Adrenal gland (tissue), 12 donors: Measurements from ENCODE around the gene DCAF17. TPM values are rescaled to one million over a fixed set of nuclear protein-coding genes. Genes with fewer than 3 reads are reported as not detected.

Source experiments
- DNase-seq, 7 donors: peaks; one replicate each; pipeline ENCODE4 v3.0.0-alpha.2; 2019 to 2020
- H3K27ac ChIP-seq, 5 donors: fragments of 200-600 bp; sonication (generic) in 4 of 5; 1 replicate in 3 of 5; 2 replicates in 2 of 5; pipeline versions ENCODE4 v1.5.1 to v1.8.0; 2016 to 2020; ENCODE audit warnings: mild to moderate bottlenecking in 1 of 5
- H3K27me3 ChIP-seq: fragments of 200-600 bp; 2 replicates; pipeline ENCODE4 v1.8.0; 2021
- H3K36me3 ChIP-seq, 2 donors: fragments of 200-600 bp; replicated peaks in 1 of 2; 1 replicate in 1 of 2; 2 replicates in 1 of 2; pipeline versions ENCODE4 v1.5.1 to v1.8.0; 2018 to 2022
- H3K4me1 ChIP-seq, 2 donors: fragments of 200-600 bp; replicated peaks in 1 of 2; 1 replicate in 1 of 2; 2 replicates in 1 of 2; pipeline versions ENCODE4 v1.5.1 to v1.8.0; 2018 to 2021
- H3K4me3 ChIP-seq, 4 donors: fragments of 200-600 bp; sonication (generic) in 3 of 4; one replicate each; pipeline ENCODE4 v1.5.1; 2016 to 2018
- H3K9me3 ChIP-seq, 3 donors: fragments of 200-600 bp; sonication (generic) in 1 of 3; replicated peaks in 1 of 3; 1 replicate in 2 of 3; 2 replicates in 1 of 3; pipeline versions ENCODE4 v1.5.1 to v1.8.0; 2016 to 2021
- POLR2A ChIP-seq, 2 donors: fragments of 450-650 bp; IDR thresholded peaks; one replicate each; pipeline ENCODE4 v1.6.1; 2017; ENCODE audit warnings: antibody characterized with exemption in 2 of 2, mild to moderate bottlenecking in 2 of 2, moderate library complexity in 1 of 2
- WGBS, 4 donors: extraction: QIAGEN DNeasy Blood & Tissue Kit in 2 of 4; methylation state at CpG; one replicate each; pipeline versions ENCODE4 v1.1.5 to v1.1.7; 2013 to 2017; 5-methylcytosine and 5-hydroxymethylcytosine counted together
- intact Hi-C, 2 donors: fragments of 100-400 bp; cut with DNase I; formaldehyde crosslinking; loops; one replicate each; pipeline versions ENCODE4 v1.14.1 to v1.15.0; 2022 to 2023
- polyA plus RNA-seq, 3 donors: library from polyadenylated mRNA; stranded (reverse); fragments of 200-250 nt in 2 of 3; fragments of 350-450 nt in 1 of 3; fragmentation: Illumina TruSeq in 1 of 3; extraction: RNeasy Lipid Tissue Mini Kit (QIAGEN cat#74804) in 1 of 3; gene quantifications; one replicate each; pipeline ENCODE4 v1.2.3, GENCODE V29; 2013 to 2014
- total RNA-seq, 9 donors: library from RNA; depleted of rRNA in 4 of 9; stranded (reverse); fragments of >200 nt in 4 of 9; fragments of 120-200 nt in 1 of 9; fragmentation: NEBNext Ultra II Directional in 1 of 9; extraction: Animal tissue kit (Norgen Biotek cat#: 25700) in 1 of 9; gene quantifications; one replicate each; pipeline versions ENCODE4 v1.1.0 to v1.2.4, GENCODE V29; 2013 to 2023
- TF ChIP-seq, protein P1 (sequence below), 6 experiments: fragments of 450-650 bp in 4 of 6; fragments of 200-600 bp in 2 of 6; sonication (generic) in 1 of 6; IDR thresholded peaks; 1 replicate in 5 of 6; 2 replicates in 1 of 6; pipeline versions ENCODE4 v1.5.1 to v1.8.0; 2016 to 2021; ENCODE audit warnings: antibody characterized with exemption in 6 of 6, mild to moderate bottlenecking in 2 of 6, moderate library complexity in 1 of 6
- donor health status: healthy with polysubstance abuse.
- donor health status: Bipolar disorder and iron deficiency.
- donor health status: DM: yes; HTN: yes; CAD: no.
- donor health status: DM: no; HTN: no; CAD: no.
- donor health status: DM: no; HTN: no; CAD: no.
- donor health status: DM: yes; HTN: yes; CAD: no.

Gene DCAF17
- total and polyA plus RNA-seq, 12 donors, result 2.6 to 21.9 (median 15.9) TPM

DNA sequence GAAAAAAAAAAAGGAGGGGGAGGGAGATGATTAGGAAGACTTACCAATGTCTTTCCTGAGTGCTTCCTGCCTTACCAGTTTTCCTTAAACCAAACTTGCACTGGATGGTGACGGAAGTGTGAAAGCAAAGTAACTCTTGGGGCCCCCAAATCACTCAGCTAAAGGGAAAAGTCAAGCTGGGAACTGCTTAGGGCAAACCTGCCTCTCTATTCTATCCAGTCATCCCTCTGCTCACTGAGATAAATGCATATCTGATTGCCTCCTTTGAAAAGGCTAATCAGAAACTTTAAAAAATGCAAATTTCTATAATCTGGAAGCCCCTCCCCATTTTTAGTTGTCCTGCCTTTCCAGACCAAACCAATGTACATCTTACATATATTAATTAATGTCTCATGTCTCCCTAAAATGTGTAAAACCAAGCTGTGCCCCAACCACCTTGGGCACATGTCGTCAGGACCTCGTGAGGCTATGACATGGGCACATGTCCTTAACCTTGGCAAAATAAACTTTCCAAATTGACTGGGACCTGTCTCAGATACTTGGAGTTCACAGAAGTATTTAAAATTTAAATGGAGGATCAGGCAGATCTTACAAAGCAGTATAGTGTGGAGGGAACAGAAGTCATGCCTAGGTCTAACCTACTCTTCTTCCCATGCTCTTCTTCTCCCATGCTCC is 81.0 kb downstream of the DCAF17 start:
- H3K4me1 ChIP-seq, result peaks cover 19 to 22% of the 10 kb centered on the region in 2 donors
- no peak for TF ChIP-seq POLR2A (IDR thresholded peaks at IDR 0.05)
- TF ChIP-seq, protein P1, sequence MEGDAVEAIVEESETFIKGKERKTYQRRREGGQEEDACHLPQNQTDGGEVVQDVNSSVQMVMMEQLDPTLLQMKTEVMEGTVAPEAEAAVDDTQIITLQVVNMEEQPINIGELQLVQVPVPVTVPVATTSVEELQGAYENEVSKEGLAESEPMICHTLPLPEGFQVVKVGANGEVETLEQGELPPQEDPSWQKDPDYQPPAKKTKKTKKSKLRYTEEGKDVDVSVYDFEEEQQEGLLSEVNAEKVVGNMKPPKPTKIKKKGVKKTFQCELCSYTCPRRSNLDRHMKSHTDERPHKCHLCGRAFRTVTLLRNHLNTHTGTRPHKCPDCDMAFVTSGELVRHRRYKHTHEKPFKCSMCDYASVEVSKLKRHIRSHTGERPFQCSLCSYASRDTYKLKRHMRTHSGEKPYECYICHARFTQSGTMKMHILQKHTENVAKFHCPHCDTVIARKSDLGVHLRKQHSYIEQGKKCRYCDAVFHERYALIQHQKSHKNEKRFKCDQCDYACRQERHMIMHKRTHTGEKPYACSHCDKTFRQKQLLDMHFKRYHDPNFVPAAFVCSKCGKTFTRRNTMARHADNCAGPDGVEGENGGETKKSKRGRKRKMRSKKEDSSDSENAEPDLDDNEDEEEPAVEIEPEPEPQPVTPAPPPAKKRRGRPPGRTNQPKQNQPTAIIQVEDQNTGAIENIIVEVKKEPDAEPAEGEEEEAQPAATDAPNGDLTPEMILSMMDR (IDR thresholded peaks at IDR 0.05), result no peak
- 79 to 89% (median 84%) methylated on average over 3 of the region's 3 CpGs for WGBS, 4 donors
- no peaks in the 10 kb centered on the region for H3K9me3 ChIP-seq
- no peak overlapping the region for H3K4me3 ChIP-seq
- H3K27me3 ChIP-seq, result no peaks in the 10 kb centered on the region
- H3K36me3 ChIP-seq, result no peaks in the 10 kb centered on the region
- intact Hi-C loops, result no loop called here
- DNase-seq, result no peak
- no peak overlapping the region for H3K27ac ChIP-seq

DNA sequence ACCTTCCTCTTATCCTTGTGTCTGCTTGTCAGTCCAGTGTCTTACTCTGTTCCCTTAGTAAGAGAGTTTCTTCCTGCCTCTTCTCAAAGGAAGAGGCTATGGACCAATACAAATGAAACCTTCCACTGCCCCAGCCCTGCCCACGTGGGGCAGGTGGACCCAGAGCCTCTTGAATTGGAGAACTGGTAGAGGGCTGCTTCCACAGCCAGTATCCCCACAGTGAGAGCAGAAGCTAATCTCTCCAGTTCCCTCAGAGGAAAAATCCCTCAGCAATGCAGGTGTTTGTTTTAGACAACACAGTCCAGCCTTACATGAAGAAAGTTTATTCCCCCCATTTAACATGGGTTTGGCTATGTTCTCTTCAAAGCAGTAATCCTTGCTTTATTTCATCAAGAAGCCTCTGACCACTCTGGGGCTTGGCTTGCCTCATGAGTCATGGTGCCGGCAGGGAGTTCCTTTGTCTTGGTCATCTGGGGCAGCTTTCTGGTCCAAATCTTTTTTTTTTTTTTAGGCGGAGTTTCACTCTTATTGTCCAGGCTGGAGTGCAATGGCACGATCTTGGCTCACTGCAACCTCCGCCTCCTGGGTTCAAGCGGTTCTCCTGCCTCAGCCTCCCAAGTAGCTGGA is 81.8 kb downstream of the DCAF17 start:
- no peak overlapping the region for H3K27ac ChIP-seq
- WGBS, 4 donors, result 49 to 69% (median 63%) methylated on average over 6 of the region's 6 CpGs
- H3K9me3 ChIP-seq, result no peaks in the 10 kb centered on the region
- TF ChIP-seq, protein P1 (IDR thresholded peaks at IDR 0.05), result no peak
- no peak for TF ChIP-seq POLR2A (IDR thresholded peaks at IDR 0.05)
- DNase-seq, result peak in 6 of 7 donors; percentile 68 to 84 (median 74)
- no peaks in the 10 kb centered on the region for H3K36me3 ChIP-seq
- H3K4me1 ChIP-seq, result peaks cover 19 to 22% of the 10 kb centered on the region in 2 donors
- intact Hi-C loops, result no loop called here
- no peak overlapping the region for H3K4me3 ChIP-seq
- H3K27me3 ChIP-seq, result no peaks in the 10 kb centered on the region

DNA sequence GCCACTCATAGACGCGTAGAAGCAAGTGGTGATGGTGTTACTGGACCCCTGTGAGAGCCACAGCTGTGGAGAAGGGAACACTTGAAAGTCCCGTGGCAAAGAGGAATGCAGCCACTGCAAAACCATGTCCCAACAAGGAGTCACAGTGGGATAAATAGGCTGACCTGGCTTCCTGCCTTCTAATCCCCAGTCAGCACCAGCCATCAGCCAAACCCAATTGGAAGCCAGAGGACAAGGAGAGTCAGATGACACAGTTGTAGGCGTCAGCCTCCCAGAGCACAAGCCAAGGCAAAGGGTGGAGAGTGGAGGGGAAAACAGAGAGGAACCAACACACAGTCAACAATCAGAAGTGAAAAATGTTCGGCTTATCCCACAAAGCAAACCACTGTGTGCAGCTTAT is 82.8 kb downstream of the DCAF17 start:
- H3K27me3 ChIP-seq, result no peaks in the 10 kb centered on the region
- H3K4me3 ChIP-seq, result no peak overlapping the region
- no peaks in the 10 kb centered on the region for H3K36me3 ChIP-seq
- no peaks in the 10 kb centered on the region for H3K9me3 ChIP-seq
- H3K4me1 ChIP-seq, result peaks cover 15 to 21% of the 10 kb centered on the region in 2 donors
- intact Hi-C loops, result no loop called here
- no peak overlapping the region for H3K27ac ChIP-seq
- DNase-seq, result no peak
- 87 to 95% (median 92%) methylated on average over 5 of the region's 5 CpGs for WGBS, 4 donors
- TF ChIP-seq, protein P1 (IDR thresholded peaks at IDR 0.05), result no peak
- no peak for TF ChIP-seq POLR2A (IDR thresholded peaks at IDR 0.05)

DNA sequence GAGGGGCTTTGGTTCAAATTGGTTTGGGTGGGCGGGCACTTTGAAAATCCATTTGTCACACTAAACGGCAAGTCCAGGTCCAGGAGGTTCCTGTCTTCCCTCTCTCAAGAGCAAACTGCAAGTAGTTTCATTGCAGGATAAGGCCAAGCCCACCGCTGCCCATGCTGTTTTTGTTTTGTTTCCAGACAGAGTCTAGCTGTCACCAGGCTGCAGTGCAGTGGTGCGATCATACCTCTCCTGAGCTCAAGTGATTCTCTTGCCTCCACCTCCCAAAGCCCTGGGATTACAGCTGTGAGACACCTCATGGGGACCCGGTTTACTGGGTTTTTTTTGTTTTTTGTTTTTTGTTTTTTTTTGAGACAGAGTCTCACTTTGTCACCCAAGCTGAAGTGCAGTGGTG is 86.4 kb downstream of the DCAF17 start:
- no peaks in the 10 kb centered on the region for H3K9me3 ChIP-seq
- H3K4me3 ChIP-seq, result no peak overlapping the region
- no peaks in the 10 kb centered on the region for H3K36me3 ChIP-seq
- no peaks in the 10 kb centered on the region for H3K27me3 ChIP-seq
- peaks cover 7 to 24% of the 10 kb centered on the region in 2 donors for H3K4me1 ChIP-seq
- no peak overlapping the region for H3K27ac ChIP-seq
- intact Hi-C loops, result loop anchor here (10.0 kb wide), 1 partner anchor 86 kb away; the partner anchor contains the start of genes DCAF17 (in 2 of the 2) and METTL8 (in 2 of the 2)
- WGBS, 4 donors, result 85 to 93% (median 91%) methylated on average over 5 of the region's 5 CpGs
- no peak for TF ChIP-seq POLR2A (IDR thresholded peaks at IDR 0.05)
- TF ChIP-seq, protein P1 (IDR thresholded peaks at IDR 0.05), result no peak
- no peak for DNase-seq
